GM12873 (cell line): ENCODE results near the gene AXIN2.

Experiments used
- CTCF ChIP-seq: IDR thresholded peaks from 2 replicates; pipeline ENCODE4 v1.5.1; 2012; ENCODE audit warnings: low read depth, mild to moderate bottlenecking, moderate library complexity, low read length, control low read depth; ENCODE audit not compliant: insufficient read depth; ENCODE audit errors: missing control alignments

Gene AXIN2

GRCh38 chr17:65583921-65584603 lies 22.6 kb upstream of the AXIN2 start:
- no peak for TF ChIP-seq CTCF

GRCh38 chr17:65576939-65577338 lies 15.5 kb upstream of the AXIN2 start:
- no peak for TF ChIP-seq CTCF

- no peak for TF ChIP-seq CTCF
These were observed 11.8 kb upstream of the AXIN2 start for GRCh38 chr17:65573282-65573602.

- TF ChIP-seq CTCF: no peak
These were observed 11.3 kb upstream of the AXIN2 start for GRCh38 chr17:65572581-65573281.

GRCh38 chr17:65572186-65572580 lies 10.7 kb upstream of the AXIN2 start:
- TF ChIP-seq CTCF: no peak

GRCh38 chr17:65568918-65569317 lies 7.5 kb upstream of the AXIN2 start:
- TF ChIP-seq CTCF: no peak

GRCh38 chr17:65567566-65567965 lies 6.1 kb upstream of the AXIN2 start:
- no peak for TF ChIP-seq CTCF
